Body of pancreas (tissue), 4 donors: ENCODE results near the gene FBXL20.

Experiments
- CTCF ChIP-seq, 7 experiments: fragments of 450-650 bp in 4 of 7; fragments of 200-600 bp in 3 of 7; sonication (generic) in 3 of 7; IDR thresholded peaks; one replicate each; pipeline ENCODE4 v1.5.1; 2016 to 2019; ENCODE audit warnings: antibody characterized with exemption in 7 of 7
- POLR2A ChIP-seq, 3 donors: fragments of 450-650 bp; IDR thresholded peaks; one replicate each; pipeline ENCODE4 v1.6.1; 2016; ENCODE audit warnings: antibody characterized with exemption in 3 of 3, mild to moderate bottlenecking in 2 of 3

- no peak for TF ChIP-seq CTCF (IDR thresholded peaks at IDR 0.05)
- TF ChIP-seq POLR2A (IDR thresholded peaks at IDR 0.05) = no peak
These were observed 177.3 kb downstream of the FBXL20 start for GRCh38 chr17:39223907-39224777.
